Loucy (cell line): Measurements from ENCODE around the gene STK35.

Source experiments
- H2AFZ ChIP-seq: fragments of 200-600 bp; sonication (generic); 2 replicates; pipeline ENCODE4 v1.6.0; 2016; ENCODE audit warnings: antibody characterized with exemption, mild to moderate bottlenecking, low read length, moderate library complexity
- H3F3A ChIP-seq: fragments of 200-600 bp; 2 replicates; pipeline ENCODE4 v1.6.0; 2016; ENCODE audit warnings: antibody characterized with exemption, low read depth, mild to moderate bottlenecking
- H3K27me3 ChIP-seq: fragments of 200-600 bp; sonication (generic); 2 replicates; pipeline ENCODE4 v1.6.1; 2014; ENCODE audit warnings: low read length, mild to moderate bottlenecking; ENCODE audit not compliant: insufficient read depth, poor library complexity, severe bottlenecking
- H3K36me3 ChIP-seq: fragments of 200-600 bp; sonication (generic); 2 replicates; pipeline ENCODE4 v1.6.1; 2016; ENCODE audit warnings: low read length; ENCODE audit not compliant: insufficient read depth
- H3K4me1 ChIP-seq: fragments of 200-600 bp; sonication (generic); 2 replicates; pipeline ENCODE4 v1.5.1; 2014; ENCODE audit warnings: low read length, mild to moderate bottlenecking; ENCODE audit not compliant: insufficient read depth, poor library complexity, severe bottlenecking
- H3K4me2 ChIP-seq: fragments of 200-600 bp; sonication (generic); 2 replicates; pipeline ENCODE4 v1.6.0; 2014; ENCODE audit warnings: antibody characterized with exemption, low read length, low read depth, mild to moderate bottlenecking; ENCODE audit not compliant: poor library complexity, severe bottlenecking
- H3K4me3 ChIP-seq: fragments of 200-600 bp; sonication (generic); 2 replicates; pipeline ENCODE4 v1.5.1; 2014; ENCODE audit warnings: low read length, mild to moderate bottlenecking, mixed read lengths; ENCODE audit not compliant: poor library complexity, severe bottlenecking
- H3K79me2 ChIP-seq: fragments of 200-600 bp; sonication (generic); 2 replicates; pipeline ENCODE4 v1.6.1; 2014; ENCODE audit warnings: low read length; ENCODE audit not compliant: insufficient read depth
- H3K9ac ChIP-seq: fragments of 200-600 bp; sonication (generic); 2 replicates; pipeline ENCODE4 v1.6.0; 2014; ENCODE audit warnings: mild to moderate bottlenecking, low read depth, low read length, moderate library complexity; ENCODE audit not compliant: poor library complexity, severe bottlenecking
- H3K9me2 ChIP-seq: fragments of 200-600 bp; sonication (generic); replicated peaks from 2 replicates; pipeline ENCODE4 v1.6.1; 2016; ENCODE audit warnings: low read depth, low read length, mixed read lengths
- H3K9me3 ChIP-seq: fragments of 200-600 bp; sonication (generic); 2 replicates; pipeline ENCODE4 v1.6.1; 2014; ENCODE audit warnings: mild to moderate bottlenecking, antibody characterized with exemption, low read length, low read depth; ENCODE audit not compliant: insufficient read depth
- H4K20me1 ChIP-seq: fragments of 200-600 bp; sonication (generic); 2 replicates; pipeline ENCODE4 v1.6.0; 2014; ENCODE audit warnings: antibody characterized with exemption, low read length, mild to moderate bottlenecking; ENCODE audit not compliant: insufficient read depth, poor library complexity, severe bottlenecking
- EZH2phosphoT487 ChIP-seq: fragments of 200-600 bp; IDR thresholded peaks from 2 replicates; pipeline ENCODE4 v1.6.1; 2018; ENCODE audit warnings: antibody characterized with exemption, mild to moderate bottlenecking, moderate library complexity, borderline replicate concordance
- TF ChIP-seq, protein P1 (sequence below): fragments of 200-600 bp; sonication (generic); conservative IDR thresholded peaks from 2 replicates; pipeline ENCODE4 v1.5.1; 2014; ENCODE audit warnings: mild to moderate bottlenecking, antibody characterized with exemption, low read length

STK35 gene

GRCh38 chr20:2144850-2145249 lies 43.2 kb downstream of the STK35 start:
- Histone ChIP-seq H3F3A (no peaks in the 10 kb centered on the region), H3K4me2 (no peak overlapping the region), H4K20me1 (no peaks in the 10 kb centered on the region), H3K9me2 (no peaks in the 10 kb centered on the region), H3K36me3 (peaks cover 51% of the 10 kb centered on the region; the same call in 1 of the 2 replicates), H3K27me3 (no peaks in the 10 kb centered on the region), H3K9ac (no peak overlapping the region), H3K4me1 (no peaks in the 10 kb centered on the region), H3K79me2 (no peaks in the 10 kb centered on the region), H3K4me3 (no peak overlapping the region), H2AFZ (no peak overlapping the region), H3K9me3 (no peaks in the 10 kb centered on the region)
- TF ChIP-seq EZH2phosphoT487, result no peak
- TF ChIP-seq, protein P1, sequence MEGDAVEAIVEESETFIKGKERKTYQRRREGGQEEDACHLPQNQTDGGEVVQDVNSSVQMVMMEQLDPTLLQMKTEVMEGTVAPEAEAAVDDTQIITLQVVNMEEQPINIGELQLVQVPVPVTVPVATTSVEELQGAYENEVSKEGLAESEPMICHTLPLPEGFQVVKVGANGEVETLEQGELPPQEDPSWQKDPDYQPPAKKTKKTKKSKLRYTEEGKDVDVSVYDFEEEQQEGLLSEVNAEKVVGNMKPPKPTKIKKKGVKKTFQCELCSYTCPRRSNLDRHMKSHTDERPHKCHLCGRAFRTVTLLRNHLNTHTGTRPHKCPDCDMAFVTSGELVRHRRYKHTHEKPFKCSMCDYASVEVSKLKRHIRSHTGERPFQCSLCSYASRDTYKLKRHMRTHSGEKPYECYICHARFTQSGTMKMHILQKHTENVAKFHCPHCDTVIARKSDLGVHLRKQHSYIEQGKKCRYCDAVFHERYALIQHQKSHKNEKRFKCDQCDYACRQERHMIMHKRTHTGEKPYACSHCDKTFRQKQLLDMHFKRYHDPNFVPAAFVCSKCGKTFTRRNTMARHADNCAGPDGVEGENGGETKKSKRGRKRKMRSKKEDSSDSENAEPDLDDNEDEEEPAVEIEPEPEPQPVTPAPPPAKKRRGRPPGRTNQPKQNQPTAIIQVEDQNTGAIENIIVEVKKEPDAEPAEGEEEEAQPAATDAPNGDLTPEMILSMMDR, result no peak

- no peaks in the 10 kb centered on the region for H3K27me3 ChIP-seq
- no peaks in the 10 kb centered on the region for H3K9me3 ChIP-seq
- H3K79me2 ChIP-seq, result no peaks in the 10 kb centered on the region
- H3K4me3 ChIP-seq, result no peak overlapping the region
- peaks cover 51% of the 10 kb centered on the region; the same call in 1 of the 2 replicates for H3K36me3 ChIP-seq
- no peak overlapping the region for H3K4me2 ChIP-seq
- no peak overlapping the region for H3K9ac ChIP-seq
- no peak overlapping the region for H2AFZ ChIP-seq
- H3K9me2 ChIP-seq, result no peaks in the 10 kb centered on the region
- H3F3A ChIP-seq, result no peaks in the 10 kb centered on the region
- no peaks in the 10 kb centered on the region for H3K4me1 ChIP-seq
- no peaks in the 10 kb centered on the region for H4K20me1 ChIP-seq
- no peak for TF ChIP-seq EZH2phosphoT487
- TF ChIP-seq, protein P1, result no peak
These were observed 43.7 kb downstream of the STK35 start for GRCh38 chr20:2145376-2145775.

- Histone ChIP-seq H3K9me3 (no peaks in the 10 kb centered on the region), H3K79me2 (no peaks in the 10 kb centered on the region), H3K4me3 (no peak overlapping the region), H3K9ac (no peak overlapping the region), H3K4me2 (no peak overlapping the region), H2AFZ (no peak overlapping the region), H3K4me1 (no peaks in the 10 kb centered on the region), H4K20me1 (no peaks in the 10 kb centered on the region), H3F3A (no peaks in the 10 kb centered on the region), H3K27me3 (no peaks in the 10 kb centered on the region), H3K36me3 (peaks cover 47% of the 10 kb centered on the region; the same call in 1 of the 2 replicates), H3K9me2 (no peaks in the 10 kb centered on the region)
- no peak for TF ChIP-seq EZH2phosphoT487
- TF ChIP-seq, protein P1, result no peak
These were observed 44.6 kb downstream of the STK35 start for GRCh38 chr20:2146080-2146867.
